Measurements from ENCODE around the gene REM1.

DNA sequence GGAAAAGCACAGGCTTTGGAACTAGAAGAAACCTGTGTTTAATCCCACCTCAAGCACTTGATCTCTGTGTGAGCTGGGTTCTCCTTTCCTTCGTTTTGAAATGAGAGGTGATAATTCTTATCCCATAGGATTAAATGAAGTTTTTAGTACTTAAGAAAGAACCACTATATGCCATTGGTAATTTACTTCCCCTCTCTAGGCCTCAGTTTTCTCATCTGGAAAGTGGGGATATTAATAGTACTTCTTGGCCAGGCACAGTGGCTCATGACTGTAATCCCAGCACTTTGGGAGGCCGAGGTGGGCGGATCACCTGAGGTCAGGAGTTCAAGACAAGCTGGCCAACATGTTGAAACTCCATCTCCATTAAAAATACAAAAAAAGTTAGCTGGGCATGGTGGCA, 14.1 kb downstream of the REM1 start:
- TF ChIP-seq, protein P1, sequence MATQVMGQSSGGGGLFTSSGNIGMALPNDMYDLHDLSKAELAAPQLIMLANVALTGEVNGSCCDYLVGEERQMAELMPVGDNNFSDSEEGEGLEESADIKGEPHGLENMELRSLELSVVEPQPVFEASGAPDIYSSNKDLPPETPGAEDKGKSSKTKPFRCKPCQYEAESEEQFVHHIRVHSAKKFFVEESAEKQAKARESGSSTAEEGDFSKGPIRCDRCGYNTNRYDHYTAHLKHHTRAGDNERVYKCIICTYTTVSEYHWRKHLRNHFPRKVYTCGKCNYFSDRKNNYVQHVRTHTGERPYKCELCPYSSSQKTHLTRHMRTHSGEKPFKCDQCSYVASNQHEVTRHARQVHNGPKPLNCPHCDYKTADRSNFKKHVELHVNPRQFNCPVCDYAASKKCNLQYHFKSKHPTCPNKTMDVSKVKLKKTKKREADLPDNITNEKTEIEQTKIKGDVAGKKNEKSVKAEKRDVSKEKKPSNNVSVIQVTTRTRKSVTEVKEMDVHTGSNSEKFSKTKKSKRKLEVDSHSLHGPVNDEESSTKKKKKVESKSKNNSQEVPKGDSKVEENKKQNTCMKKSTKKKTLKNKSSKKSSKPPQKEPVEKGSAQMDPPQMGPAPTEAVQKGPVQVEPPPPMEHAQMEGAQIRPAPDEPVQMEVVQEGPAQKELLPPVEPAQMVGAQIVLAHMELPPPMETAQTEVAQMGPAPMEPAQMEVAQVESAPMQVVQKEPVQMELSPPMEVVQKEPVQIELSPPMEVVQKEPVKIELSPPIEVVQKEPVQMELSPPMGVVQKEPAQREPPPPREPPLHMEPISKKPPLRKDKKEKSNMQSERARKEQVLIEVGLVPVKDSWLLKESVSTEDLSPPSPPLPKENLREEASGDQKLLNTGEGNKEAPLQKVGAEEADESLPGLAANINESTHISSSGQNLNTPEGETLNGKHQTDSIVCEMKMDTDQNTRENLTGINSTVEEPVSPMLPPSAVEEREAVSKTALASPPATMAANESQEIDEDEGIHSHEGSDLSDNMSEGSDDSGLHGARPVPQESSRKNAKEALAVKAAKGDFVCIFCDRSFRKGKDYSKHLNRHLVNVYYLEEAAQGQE (IDR thresholded peaks at IDR 0.05; ENCODE audit: insufficient read depth in 1 of 2, low read depth in 2 of 2, low read length in 2 of 2), result no peak
- TF ChIP-seq SIN3A (IDR thresholded peaks at IDR 0.05; ENCODE audit: borderline replicate concordance, insufficient read depth, low read length) (no peak), POLR2AphosphoS5 (IDR thresholded peaks at IDR 0.05; ENCODE audit: low read depth, low read length) (no peak), FOXP2 (optimal IDR thresholded peaks at IDR 0.05; ENCODE audit: borderline replicate concordance, extremely low read depth, extremely low read length, insufficient read depth) (no peak), TAF1 (IDR thresholded peaks at IDR 0.05; ENCODE audit: borderline replicate concordance, insufficient read depth, low read length) (no peak)

Measured in PFSK-1 (cell line).